ENCODE data around the gene LRRC19.

LRRC19 gene

DNA sequence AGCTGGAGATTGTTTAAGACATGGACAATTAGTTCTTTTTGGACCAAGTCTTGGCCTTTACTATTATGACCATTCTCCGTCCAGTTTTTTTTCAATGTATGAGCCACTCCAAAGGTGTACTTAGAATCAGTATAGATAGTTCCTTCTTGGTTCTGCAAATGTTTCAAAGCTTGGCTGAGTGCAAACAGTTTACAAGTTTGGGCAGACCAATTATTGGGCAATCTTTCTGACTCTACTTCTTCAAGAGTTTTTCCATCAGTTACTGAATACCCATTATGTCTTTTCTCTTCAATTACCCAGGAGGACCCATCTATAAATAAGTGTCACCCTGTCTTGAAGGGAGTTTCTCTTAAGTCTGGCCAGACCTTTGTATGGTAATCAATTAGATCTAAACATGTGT is 33.8 kb downstream of the LRRC19 start:
- intact Hi-C loops (cut with DNase I) = no loop called here
- DNase-seq = no peak

- intact Hi-C loops (cut with DNase I) = no loop called here
- no peak for DNase-seq
Observed at GRCh38 chr9:26956860-26957233, 48.6 kb downstream of the LRRC19 start.

GRCh38 chr9:26955921-26956859 is 49.3 kb downstream of the LRRC19 start, which contains the start of gene IFT74:
Gene IFT74, plus strand, starts transcription at chr9:26956412. Its CDS starts 5,556 bp downstream, at chr9:26961968.
- DNase-seq = peak; percentile 90 to 99 (median 98)
- intact Hi-C loops (cut with DNase I) = no loop called here

DNA sequence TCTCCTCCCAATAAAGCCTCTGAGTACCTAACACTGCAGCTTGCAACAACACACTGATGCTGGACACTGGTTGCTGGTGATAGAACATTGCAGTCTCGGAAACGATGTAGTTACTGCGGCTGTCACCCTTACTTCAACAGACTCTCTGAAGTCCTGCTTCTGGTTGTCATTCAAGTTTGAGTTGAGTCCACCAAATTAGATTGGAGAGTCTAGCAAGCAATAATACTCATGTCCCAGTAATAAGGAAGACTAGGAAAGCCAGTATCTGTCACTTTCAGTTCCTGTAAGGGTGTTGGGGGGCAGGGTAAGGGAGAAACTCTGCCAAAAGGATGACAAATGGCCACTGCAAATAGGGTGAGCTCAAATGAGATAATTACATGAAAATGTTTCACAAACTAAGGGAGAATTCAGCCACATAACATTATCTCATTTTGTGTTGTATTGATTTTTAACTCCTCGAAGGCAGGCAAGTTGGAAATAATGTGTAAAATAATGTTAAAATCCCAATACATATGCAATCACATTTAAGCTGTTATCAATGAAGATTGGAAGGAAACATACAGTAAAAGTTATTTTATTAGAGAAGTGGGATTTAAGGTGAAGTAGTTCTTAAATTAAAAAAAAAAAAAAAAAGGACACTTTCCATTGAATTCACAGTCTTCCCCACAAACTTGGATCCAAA is 50.1 kb downstream of the LRRC19 start:
- intact Hi-C loops (cut with DNase I) = no loop called here
- peak in 13 of 42 donors; percentile 2 to 58 (median 26) for DNase-seq

DNA sequence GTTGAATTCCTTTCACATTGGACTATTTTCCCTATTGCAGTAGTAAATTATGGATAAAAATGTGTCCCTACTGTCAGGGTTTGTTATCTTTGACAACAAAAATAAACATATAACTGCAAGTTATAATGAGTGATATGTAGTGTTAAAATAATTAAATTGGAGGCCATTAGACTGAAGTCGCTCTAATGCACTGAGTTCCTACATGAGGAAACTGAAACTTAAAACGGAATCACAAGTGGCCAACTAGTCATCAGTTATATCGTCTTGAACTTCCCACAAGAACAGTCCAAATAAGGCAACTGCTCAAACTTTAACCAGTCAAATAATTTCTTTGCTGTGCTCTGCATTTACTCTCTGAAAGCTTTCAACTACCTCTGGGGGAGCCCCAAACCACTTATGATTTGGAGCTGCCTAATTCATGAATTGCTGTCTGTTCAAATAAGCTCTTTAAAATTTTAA is 51.4 kb downstream of the LRRC19 start:
- DNase-seq = no peak
- intact Hi-C loops (cut with DNase I) = no loop called here

GRCh38 chr9:26951794-26952193 is 53.7 kb downstream of the LRRC19 start:
- intact Hi-C loops (cut with DNase I) = no loop called here

GRCh38 chr9:26950521-26950920 is 55.0 kb downstream of the LRRC19 start:
- intact Hi-C loops (cut with DNase I) = no loop called here
- DNase-seq = no peak

More at GRCh38 chr9:26951794-26952193, 53.7 kb downstream of the LRRC19 start:
- DNase-seq = no peak

- DNase-seq = no peak
- intact Hi-C loops (cut with DNase I) = loop anchor here (5.0 kb wide), 1 partner anchor 57 kb away; the partner anchor contains the start of gene CAAP1
Observed at GRCh38 chr9:26949637-26950069, 55.8 kb downstream of the LRRC19 start.

GRCh38 chr9:26947736-26948135 is 57.7 kb downstream of the LRRC19 start:
- DNase-seq = no peak
- intact Hi-C loops (cut with DNase I) = loop anchor here (5.0 kb wide), 1 partner anchor 55 kb away; the partner anchor contains the start of gene CAAP1

- intact Hi-C loops (cut with DNase I) = loop anchor here (5.0 kb wide), 1 partner anchor 55 kb away; the partner anchor contains the start of gene CAAP1
Observed at GRCh38 chr9:26946753-26947727, 58.4 kb downstream of the LRRC19 start, which contains the start of gene PLAA. Gene PLAA, minus strand, starts transcription at chr9:26947242. Its CDS starts 197 bp downstream, at chr9:26947045.

DNA sequence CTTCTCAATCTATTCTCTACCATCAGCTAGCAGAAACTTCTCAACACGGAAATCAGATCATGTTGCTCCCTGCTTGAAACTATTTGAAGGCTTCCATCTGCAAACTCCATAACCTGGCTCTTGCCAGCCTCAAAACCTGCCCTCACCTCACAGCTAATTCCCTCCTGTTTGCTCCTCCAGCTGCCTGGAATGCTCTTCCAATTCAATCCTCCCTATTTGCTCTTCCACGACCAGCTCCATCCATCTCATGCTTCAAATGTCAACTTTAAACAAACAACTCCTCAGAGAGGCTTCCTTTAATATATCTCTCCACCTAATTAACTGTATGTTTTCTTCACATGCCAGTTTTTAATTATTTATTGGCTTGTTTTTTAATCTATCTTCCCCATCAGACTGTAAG is 59.9 kb downstream of the LRRC19 start:
- DNase-seq = no peak
- intact Hi-C loops (cut with DNase I) = loop anchor here (5.0 kb wide), 1 partner anchor 53 kb away; the partner anchor contains the start of gene CAAP1

More at GRCh38 chr9:26946753-26947727, 58.4 kb downstream of the LRRC19 start, which contains the start of gene PLAA:
- DNase-seq = peak; percentile 84 to 95 (median 90)
